ENCODE results near the gene P2RX4. TPM values are rescaled to one million over a fixed set of nuclear protein-coding genes. Genes with fewer than 3 reads are reported as not detected.
A peak's percentile ranks its signal among the peaks of the same experiment; 100 is the strongest.

Gene P2RX4
- total and polyA plus RNA-seq, 9 of the 15 experiments (the other 6 are each of a cell fraction or from before 2014, with no cell fraction given) = 6.6 to 21.5 (median 11.7) TPM

DNA sequence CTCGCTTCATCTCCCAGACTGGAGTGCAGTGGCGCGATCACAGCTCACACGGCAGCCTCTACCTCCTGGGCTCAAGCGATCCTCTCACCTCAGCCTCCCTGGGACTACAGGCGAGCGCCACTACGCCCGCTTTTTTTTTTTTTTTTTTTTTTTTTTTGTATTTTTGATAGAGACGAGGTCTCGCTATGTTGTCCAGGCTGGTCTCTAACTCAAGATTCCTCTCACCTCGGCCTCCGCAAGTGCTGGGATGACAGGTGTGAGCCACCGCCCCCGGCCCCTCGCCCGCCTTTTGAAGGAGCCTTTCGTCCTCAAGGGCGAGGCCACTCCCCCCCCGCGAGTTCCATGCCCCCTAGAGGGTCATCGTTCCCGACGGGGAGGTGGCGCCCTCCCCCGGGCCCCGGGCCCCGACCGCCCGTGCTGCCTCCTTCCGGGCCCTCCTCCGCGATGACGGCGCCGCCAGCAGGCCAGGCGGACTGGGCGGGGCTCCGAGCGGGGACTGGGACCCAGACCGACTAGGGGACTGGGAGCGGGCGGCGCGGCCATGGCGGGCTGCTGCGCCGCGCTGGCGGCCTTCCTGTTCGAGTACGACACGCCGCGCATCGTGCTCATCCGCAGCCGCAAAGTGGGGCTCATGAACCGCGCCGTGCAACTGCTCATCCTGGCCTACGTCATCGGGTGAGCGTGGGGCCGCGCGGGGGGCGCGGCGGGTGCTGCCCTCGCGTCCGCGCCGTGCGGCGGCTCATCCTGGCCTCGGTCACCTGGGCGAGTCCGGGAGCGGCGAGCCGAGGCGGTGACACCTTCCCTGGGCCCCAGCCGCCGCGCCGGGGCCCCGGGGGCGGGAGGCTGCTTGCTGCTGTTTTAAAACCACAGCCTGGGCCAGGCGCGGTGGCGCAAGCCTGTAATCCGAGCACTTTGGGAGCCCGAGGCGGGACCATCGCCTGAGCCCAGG, at the start of gene P2RX4 (continued):
- TF ChIP-seq CREB1 (IDR thresholded peaks at IDR 0.05) (peak; percentile 59; the same call in 1 of the 2 replicates), CREB1 (CRISPR knock-in tag; IDR thresholded peaks at IDR 0.05) (peak; percentile 81), ESRRB (CRISPR knock-in tag; IDR thresholded peaks at IDR 0.05; ENCODE audit: borderline replicate concordance) (no peak), ZNF589 (CRISPR knock-in tag; IDR thresholded peaks at IDR 0.05; ENCODE audit: low read depth) (peak; percentile 82), PTRF (tag; IDR thresholded peaks at IDR 0.05) (no peak), JUND (IDR thresholded peaks at IDR 0.05; ENCODE audit: borderline replicate concordance, low read depth, low read length) (peak; percentile 34; the same call in 1 of the 2 replicates), JUND (tag; IDR thresholded peaks at IDR 0.05; ENCODE audit: borderline replicate concordance, low read depth, low read length) (peak; percentile 65; the same call in 1 of the 3 replicates), HIVEP1 (CRISPR knock-in tag; IDR thresholded peaks at IDR 0.05) (no peak), KAT2B (IDR thresholded peaks at IDR 0.05; ENCODE audit: low read depth, low read length) (peak; percentile 79), BRD9 (IDR thresholded peaks at IDR 0.05; ENCODE audit: low read depth, partially characterized antibody) (no peak)
- TF ChIP-seq, protein P1, sequence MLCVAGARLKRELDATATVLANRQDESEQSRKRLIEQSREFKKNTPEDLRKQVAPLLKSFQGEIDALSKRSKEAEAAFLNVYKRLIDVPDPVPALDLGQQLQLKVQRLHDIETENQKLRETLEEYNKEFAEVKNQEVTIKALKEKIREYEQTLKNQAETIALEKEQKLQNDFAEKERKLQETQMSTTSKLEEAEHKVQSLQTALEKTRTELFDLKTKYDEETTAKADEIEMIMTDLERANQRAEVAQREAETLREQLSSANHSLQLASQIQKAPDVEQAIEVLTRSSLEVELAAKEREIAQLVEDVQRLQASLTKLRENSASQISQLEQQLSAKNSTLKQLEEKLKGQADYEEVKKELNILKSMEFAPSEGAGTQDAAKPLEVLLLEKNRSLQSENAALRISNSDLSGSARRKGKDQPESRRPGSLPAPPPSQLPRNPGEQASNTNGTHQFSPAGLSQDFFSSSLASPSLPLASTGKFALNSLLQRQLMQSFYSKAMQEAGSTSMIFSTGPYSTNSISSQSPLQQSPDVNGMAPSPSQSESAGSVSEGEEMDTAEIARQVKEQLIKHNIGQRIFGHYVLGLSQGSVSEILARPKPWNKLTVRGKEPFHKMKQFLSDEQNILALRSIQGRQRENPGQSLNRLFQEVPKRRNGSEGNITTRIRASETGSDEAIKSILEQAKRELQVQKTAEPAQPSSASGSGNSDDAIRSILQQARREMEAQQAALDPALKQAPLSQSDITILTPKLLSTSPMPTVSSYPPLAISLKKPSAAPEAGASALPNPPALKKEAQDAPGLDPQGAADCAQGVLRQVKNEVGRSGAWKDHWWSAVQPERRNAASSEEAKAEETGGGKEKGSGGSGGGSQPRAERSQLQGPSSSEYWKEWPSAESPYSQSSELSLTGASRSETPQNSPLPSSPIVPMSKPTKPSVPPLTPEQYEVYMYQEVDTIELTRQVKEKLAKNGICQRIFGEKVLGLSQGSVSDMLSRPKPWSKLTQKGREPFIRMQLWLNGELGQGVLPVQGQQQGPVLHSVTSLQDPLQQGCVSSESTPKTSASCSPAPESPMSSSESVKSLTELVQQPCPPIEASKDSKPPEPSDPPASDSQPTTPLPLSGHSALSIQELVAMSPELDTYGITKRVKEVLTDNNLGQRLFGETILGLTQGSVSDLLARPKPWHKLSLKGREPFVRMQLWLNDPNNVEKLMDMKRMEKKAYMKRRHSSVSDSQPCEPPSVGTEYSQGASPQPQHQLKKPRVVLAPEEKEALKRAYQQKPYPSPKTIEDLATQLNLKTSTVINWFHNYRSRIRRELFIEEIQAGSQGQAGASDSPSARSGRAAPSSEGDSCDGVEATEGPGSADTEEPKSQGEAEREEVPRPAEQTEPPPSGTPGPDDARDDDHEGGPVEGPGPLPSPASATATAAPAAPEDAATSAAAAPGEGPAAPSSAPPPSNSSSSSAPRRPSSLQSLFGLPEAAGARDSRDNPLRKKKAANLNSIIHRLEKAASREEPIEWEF (CRISPR knock-in tag; IDR thresholded peaks at IDR 0.05) = no peak
- TF ChIP-seq, protein P2, sequence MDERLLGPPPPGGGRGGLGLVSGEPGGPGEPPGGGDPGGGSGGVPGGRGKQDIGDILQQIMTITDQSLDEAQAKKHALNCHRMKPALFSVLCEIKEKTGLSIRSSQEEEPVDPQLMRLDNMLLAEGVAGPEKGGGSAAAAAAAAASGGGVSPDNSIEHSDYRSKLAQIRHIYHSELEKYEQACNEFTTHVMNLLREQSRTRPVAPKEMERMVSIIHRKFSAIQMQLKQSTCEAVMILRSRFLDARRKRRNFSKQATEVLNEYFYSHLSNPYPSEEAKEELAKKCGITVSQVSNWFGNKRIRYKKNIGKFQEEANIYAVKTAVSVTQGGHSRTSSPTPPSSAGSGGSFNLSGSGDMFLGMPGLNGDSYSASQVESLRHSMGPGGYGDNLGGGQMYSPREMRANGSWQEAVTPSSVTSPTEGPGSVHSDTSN (CRISPR knock-in tag; IDR thresholded peaks at IDR 0.05; ENCODE audit: low read depth) = no peak
- TF ChIP-seq, protein P2 (tag; conservative IDR thresholded peaks at IDR 0.05; ENCODE audit: low read depth) = no peak
- TF ChIP-seq, protein P3, sequence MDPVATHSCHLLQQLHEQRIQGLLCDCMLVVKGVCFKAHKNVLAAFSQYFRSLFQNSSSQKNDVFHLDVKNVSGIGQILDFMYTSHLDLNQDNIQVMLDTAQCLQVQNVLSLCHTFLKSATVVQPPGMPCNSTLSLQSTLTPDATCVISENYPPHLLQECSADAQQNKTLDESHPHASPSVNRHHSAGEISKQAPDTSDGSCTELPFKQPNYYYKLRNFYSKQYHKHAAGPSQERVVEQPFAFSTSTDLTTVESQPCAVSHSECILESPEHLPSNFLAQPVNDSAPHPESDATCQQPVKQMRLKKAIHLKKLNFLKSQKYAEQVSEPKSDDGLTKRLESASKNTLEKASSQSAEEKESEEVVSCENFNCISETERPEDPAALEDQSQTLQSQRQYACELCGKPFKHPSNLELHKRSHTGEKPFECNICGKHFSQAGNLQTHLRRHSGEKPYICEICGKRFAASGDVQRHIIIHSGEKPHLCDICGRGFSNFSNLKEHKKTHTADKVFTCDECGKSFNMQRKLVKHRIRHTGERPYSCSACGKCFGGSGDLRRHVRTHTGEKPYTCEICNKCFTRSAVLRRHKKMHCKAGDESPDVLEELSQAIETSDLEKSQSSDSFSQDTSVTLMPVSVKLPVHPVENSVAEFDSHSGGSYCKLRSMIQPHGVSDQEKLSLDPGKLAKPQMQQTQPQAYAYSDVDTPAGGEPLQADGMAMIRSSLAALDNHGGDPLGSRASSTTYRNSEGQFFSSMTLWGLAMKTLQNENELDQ (CRISPR knock-in tag; IDR thresholded peaks at IDR 0.05; ENCODE audit: borderline replicate concordance) = no peak
- TF ChIP-seq, protein P4, sequence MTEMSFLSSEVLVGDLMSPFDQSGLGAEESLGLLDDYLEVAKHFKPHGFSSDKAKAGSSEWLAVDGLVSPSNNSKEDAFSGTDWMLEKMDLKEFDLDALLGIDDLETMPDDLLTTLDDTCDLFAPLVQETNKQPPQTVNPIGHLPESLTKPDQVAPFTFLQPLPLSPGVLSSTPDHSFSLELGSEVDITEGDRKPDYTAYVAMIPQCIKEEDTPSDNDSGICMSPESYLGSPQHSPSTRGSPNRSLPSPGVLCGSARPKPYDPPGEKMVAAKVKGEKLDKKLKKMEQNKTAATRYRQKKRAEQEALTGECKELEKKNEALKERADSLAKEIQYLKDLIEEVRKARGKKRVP (CRISPR knock-in tag; IDR thresholded peaks at IDR 0.05) = no peak
